Embryonic facial prominence (tissue), 1 donor: Measurements from ENCODE around the gene SGPL1.
A peak's percentile ranks its signal among the peaks of the same experiment; 100 is the strongest.
"Not testable (repeated sequence)": the region's sequence is repeated elsewhere in the genome, so short reads cannot be mapped to it uniquely, and the experiment has no call there.

ENCODE experiments used
- DNase-seq: peaks from one replicate; pipeline ENCODE4 v3.0.0-alpha.2; 2016; ENCODE audit errors: extremely low spot score

SGPL1 gene, protein sequence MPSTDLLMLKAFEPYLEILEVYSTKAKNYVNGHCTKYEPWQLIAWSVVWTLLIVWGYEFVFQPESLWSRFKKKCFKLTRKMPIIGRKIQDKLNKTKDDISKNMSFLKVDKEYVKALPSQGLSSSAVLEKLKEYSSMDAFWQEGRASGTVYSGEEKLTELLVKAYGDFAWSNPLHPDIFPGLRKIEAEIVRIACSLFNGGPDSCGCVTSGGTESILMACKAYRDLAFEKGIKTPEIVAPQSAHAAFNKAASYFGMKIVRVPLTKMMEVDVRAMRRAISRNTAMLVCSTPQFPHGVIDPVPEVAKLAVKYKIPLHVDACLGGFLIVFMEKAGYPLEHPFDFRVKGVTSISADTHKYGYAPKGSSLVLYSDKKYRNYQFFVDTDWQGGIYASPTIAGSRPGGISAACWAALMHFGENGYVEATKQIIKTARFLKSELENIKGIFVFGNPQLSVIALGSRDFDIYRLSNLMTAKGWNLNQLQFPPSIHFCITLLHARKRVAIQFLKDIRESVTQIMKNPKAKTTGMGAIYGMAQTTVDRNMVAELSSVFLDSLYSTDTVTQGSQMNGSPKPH

DNA sequence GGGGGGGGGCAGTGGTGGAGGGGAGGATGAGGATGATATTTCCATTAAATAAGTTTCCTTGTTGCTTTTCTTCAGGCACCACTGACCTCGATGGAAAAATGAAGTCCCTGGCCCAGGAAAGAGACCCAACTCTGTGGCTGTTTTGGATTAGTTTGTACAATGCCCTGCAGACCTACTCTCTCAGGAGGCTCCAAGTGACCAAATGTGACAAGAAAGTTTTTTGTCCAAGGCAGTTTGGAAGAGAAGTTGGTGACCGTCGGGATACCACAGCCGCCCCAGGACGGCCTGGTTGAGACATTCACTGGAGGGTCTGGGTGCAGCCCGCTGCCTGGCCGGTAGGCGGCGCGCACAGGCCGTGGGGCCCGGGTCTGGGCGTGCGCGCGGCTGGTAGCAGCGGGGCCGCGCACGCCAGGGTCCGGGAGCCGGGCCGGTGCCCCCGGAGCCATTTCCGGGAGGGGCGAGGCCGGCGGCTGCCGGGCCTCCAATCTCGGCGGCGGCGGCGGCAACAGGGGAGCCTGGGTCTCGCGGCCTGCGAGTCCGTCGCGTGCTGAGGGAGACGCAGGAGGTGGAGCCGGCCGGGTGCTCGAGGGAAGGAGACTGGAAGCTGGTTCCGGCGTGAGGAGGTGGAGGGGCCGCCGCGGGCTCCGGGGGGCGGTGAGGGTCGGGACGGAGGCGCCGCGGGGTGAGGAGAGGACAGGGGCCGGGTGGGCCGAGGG, at the start of gene SGPL1:
TSS of gene SGPL1 (plus strand) at position 445 of the 716 bp plus-strand sequence. CDS start 906 bp downstream, outside the sequence.
- DNase-seq = peak; percentile 43

DNA sequence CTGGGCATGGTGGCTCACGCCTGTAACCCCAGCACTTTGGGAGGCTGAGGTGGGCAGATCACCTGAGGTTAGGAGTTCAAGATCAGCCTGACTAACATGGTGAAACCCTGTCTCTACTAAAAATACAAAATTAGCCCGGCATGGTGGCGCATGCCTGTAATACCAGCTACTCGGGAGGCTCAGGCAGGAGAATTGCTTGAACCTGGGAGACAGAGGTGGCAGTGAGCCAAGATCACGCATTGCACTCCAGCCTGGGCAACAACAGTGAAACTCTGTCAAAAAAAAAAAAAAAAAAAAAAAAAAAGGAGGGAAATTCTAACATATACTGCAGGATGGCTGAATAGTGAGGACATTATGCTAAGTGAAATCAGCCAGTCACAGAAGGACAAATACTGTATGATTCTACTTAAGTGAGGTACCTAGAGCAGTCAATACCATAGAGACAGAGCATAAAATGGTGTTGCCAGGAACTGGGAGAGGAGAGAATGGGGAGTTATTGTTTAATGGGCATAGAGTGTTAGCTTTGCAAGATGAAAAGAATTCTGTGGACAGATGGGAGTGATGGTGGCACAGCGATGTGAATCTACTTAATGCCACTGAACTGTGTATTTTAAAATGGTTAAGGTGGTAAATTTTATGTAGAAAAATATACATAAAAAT, 47.6 kb upstream of the SGPL1 start:
- DNase-seq = not testable (repeated sequence)

DNA sequence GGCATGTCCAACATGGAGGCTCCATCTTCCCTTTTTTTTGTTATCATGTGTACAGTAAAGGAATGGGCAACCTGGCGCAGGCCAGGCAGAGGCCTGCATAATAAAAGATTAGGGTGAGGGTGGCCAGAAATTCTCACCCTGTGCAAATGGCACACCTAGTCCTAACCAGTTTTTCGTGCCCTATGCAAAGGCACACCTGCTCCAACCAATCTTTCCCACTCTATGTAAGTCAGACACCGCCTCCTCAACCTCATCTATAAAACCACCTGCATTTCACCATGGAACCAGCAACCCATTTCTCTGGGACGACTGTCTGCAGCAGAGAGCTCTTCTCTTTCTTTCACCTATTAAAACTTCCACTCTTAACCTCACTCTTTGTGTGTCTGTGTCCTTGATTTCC, 46.6 kb upstream of the SGPL1 start:
- DNase-seq = no peak

DNA sequence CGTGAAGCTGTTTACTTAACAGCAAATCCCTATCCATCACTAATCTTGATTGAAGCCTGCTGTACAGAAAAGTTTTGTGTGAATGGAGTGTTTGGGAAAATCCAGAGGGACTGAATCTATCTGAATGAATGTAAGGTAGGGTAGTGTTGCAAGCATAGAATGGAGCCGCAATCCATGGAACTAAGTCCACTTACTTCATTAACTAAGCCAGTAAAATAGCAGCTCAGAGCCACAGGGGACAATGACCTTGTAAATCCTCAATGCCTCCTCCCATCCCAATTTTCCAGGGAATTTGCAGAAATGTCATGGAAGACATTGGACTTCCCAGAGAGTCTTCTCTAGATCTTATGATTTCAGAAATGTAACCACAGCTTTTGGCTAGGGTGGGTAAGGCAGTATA, 45.7 kb upstream of the SGPL1 start:
- no peak for DNase-seq

DNA sequence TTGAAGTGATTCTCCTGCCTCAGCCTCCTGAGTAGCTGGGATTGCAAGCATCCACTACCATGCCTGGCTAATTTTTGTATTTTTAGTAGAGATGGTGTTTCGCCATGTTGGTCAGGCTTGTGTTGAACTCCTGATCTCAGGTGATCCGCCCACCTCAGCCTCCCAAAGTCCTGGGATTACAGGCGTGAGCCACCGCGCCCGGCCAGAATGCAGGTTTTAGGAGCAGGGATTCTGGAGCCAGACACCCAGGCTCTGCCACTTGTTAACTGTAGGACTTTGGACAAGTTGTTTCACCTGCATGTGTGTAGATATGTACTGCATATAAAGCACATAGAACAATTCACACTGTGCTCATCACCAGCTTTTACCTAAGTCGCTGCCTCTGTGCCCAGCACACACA, 45.2 kb upstream of the SGPL1 start:
- not testable (repeated sequence) for DNase-seq

DNA sequence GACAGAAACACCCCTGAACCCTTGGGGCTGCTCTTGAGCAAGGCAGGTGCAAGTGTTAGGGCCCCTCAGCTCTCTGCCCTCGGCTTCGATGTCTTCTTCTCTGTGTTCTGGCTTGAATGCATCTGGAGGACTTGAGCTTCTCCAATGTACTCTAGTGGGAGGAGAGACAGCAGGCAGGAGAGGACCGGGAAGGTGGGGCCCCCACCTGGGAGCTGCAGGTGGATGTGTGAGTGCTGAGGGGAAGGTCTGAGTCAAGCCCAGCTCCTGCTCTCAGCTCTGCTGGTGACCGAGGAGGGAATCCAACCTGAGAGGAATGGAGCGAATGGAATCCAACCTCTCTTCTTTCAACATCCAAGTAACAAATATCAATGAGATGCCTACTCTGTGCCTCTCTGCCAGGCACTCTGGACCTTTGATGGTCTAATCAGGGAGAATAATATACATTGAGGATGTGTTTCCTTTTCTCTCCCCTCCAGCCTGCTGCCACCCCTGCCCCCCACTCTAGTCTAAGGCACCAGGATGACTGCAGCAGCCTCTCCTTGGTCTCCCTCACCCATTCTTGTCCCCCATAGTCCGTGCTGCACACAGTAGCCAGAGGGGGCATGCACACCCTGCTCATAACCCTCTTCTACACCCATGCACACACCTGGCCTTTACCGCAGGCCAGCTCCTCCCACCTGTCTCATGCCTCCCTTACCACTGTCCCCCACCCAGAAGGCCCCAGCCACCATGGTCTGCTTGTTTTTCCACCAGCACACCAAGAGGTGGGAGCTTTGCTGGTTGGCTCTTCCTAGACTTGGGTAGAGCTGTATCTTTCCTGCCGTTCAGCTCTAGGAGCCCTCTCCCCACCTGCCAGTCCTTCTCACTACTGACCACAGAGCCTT, 44.2 kb upstream of the SGPL1 start:
- no peak for DNase-seq

DNA sequence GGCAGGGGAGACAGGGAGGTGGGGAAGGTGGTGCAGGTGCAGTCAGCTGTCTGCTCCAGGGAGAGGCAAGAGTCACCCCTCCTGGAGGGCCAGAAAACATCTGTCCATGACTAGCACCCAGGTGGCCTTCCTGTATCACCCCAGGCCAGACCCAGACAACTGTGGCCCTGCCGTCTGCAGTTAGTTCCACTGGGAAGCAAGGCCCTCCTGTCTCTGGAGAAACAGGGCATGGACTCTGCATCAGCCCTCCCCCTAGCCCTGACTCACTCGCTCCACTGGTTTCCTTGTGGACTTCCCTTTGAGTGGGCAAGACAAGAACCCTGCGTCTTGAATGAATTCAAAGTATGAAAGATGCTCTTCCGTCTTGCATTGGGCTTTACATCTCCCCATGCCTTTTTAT, 43.1 kb upstream of the SGPL1 start:
- no peak for DNase-seq

DNA sequence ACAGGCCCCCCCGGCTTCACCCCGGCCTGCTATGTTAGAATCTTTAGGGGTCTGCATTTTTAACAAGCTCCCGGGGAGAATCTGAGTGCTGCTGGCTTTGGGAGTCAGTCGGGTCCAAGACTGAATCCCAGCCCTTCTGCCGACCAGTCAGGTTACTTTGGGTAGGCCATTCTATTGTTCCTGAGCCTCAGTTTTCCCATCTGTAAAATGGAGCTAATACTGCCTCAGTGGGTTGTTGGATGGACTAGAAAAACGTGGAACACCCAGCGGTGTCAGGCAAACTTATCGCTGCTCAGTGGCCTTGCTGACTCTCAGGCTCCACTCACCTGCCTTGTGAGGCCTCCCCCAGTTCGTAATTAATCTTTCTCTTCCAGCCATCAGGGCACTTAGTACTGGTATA, 42.3 kb upstream of the SGPL1 start:
- no peak for DNase-seq

DNA sequence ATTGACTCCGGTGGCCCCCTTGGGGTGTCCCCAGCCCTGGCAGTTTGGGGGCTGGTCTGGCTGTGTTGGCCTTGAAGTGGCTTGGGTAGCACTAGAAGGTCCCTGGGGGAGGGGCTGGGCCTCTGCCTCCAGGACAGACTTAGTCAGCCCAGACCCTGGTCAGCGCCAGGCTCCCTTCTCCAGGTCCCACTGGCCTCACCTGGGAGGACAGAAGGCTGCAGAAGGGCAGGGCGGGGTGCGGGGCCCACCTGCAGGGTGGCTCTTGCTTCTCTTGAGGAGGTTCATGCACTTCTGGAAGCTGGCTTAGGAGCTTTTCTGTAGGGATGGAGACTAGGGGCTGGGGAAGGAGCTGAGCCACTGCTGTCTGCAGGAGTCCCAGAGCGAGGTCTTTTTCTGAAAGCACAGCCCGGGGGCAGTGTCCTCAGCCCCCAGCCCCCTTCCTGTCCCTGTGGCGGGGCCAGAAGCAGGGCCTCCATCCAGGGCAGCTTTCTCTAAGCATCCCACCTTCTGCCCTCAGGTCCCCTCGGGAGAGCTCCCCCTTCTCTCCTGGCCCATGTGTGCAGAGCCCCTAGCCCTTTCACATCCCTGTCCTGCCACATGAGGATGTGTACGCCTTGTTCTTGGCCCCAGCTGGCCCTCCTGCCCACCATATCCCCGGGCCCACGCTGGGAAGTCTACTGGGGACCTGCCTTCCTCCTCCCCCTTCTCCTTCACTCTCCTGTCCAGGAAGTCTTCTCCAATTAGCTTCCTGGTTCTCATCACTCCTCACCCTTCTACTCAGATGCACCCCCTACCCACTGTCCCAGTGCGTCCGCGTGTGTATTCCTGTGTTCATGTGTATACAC, 41.6 kb upstream of the SGPL1 start:
- no peak for DNase-seq

DNA sequence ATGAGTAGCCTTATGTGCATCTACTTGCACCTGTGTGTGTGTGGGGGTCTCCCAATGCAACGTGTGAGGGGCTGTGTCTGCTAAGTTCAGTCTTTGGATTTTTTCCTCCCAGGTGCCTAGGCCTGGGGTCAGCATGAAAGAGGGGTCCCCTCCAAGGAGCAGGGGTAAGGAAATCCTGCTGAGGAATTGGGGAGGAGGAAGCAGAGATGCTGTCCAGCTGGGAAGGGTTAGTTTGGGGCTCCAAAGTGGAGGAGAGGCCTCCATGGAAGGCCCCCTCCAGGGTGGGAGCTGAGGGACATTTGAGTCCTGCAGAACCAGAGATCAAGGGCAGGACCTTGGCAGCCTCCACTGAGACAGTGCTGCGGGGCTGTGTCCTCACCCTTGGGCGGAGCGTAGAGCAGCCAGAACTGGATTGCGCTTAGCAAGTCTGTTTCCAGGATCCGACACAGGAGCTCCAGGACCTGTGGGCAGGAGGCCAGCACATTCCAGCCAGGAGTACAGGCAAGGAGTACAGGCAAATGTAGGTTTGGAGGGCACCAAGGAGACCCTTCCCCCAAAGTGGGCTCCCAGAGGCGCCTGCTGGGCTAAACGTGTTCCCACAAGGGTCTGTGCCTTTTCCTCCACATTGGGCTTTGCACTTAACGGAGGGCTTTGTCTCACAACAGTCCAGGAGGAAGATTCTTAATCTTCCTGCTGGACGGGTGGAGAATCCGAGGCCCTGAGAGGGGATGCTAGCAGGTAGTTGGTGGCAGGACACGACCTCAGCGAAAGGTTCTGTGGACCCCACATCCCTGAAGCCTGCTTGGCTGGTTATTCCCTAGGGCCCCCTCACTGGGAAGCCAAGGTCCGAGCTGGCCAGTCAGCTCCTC, 40.7 kb upstream of the SGPL1 start:
- no peak for DNase-seq

DNA sequence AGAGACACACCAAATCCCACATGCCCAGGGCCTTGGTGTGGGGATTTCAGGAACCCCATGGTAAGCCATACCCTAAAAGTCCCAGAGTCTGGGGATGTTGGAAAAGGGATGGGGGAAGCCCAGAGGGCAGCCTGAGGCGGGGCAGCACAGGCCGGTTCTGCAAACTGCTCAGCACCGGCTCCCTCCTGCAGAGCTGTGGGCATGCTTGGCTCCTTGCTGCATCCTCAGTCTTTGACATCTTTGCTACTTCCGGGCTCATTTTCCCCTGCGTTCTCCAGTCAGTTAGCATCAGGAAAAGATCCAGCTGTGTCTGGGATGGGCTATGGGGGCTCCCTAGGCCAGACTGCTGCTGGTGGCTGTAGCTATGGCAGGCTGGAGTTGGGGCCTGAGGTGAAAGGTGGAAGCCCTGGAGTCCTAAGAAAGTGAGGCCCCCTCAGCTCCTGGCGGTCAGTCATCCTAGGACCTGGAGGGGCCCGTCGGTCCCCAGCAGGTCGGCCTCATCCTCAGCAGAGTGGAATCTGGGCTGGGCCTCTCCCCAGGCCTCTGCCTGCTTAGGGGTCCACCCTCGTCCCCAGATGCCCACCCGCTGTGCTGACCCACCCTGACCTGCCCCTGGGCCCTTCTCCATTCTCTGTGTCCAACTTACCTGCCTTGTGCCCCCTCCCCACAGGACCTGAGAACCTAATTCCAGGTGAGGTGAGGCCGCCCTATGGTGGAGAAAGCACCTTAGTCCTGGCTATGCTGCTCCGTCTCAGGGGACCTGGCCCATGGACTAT, 39.9 kb upstream of the SGPL1 start:
- no peak for DNase-seq

DNA sequence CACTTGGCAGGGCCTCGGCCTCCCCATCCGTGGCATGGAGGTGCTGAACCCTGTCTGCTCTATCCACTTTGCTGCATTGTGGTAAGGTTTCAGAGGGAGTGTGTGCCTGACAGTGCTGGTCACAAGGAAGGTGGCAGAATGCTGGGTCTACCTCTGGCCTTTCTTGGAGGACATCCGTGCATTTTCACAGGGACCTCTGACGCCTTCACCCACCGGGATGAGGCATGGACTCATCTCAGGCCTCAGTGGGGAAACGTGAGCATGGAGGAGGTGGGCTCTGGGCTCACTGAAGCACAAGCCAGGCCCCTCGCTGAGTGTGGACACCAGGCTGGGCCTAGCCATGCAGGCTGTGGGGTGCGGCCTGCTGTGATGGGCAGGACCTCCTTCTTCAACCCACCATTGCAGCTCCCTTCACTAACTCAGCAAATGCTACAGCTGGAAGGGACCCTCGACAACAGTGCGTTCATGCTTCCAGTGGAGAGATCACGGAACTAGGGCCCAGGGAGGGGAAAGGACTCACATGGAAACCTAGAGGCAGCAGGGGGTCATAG, 39.2 kb upstream of the SGPL1 start:
- no peak for DNase-seq

DNA sequence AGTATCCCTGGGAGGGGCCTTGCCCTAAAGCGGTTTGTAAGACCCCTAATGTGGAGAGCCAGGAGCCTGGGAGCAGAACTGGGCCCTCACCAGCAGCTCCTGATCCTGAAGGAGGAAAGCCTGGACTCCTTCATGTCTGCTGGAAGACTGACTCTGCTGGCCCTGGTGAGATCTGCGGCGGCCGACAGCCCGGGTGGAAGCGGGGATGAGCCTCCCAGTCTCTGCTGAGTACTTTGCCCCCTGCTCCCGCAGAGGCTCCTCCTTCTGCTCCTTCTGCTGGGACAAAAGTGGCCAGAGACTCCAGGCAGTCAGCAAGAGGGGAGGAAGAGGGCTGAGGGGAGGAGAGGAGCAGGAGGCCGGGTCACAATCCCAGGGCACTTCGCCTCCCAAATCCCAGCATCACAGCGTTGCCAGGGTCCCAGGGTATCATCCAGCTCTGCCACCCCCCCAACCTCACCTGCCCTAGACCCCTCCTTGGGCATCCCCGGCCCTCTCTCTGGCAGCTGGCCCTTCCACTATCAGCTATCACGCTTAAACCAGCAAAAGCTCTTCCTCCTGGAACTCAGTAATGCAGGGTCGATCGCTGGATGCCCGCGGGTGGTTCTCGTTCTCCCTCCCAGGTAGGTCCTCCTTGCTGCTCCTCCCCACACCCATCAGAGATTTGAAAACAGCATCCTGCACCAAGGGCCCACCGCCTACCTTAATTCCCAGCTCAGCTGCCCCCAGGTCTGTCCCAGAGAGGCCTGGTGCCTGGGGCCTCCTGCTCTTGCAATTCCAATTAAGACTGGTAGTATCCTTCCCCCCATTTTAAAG, 38.5 kb upstream of the SGPL1 start:
- no peak for DNase-seq

DNA sequence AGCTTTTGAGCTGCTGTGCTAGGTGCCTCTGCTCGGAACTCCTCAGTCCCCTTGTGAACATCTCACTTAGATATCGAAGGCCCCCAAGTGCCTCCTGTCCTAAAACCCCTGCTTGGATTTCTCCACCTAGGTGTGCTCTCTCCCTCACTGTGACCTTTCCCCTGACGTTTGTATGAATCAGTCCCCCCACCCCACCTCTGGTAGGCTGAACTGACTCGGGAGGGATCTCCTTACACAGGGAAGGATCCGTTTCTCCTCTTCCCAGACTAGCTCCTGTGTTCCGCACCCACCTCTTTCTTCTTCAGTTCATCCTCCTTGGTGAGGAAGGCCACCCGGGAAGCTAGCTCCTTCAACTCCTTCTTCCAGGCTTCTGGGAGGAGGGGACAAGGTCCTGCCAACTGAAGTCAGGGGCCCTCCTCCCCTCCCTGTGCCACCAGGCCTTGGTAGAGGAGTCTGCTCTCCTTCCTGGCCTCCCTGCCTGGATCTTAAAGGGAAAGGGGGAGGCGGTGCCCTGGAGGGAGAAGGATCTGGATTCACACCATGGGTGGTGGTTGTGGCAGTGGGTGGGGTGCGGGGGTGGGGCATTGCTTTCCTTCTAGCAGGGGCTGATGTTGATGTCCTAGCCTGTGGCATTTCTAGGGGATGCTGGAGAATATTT, 37.4 kb upstream of the SGPL1 start:
- no peak for DNase-seq

DNA sequence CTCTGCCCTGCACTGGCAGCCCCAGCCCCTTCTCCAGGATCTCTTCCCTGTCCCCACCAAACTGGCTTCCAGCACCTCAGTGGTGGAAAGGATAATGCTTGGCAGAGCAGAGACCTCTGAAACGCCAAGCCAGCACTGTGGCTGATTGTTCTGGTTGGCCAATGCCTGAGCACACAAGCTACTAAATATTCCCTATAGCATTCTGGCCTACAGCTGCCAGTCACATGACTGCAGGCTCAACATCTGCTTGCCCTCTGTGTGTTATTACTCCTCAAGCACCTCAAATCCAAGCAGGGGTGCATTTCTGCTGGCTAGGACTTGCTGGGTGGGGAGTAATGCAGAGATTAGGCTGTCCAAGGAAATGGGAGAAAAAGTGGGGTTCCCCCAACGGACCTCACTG, 36.7 kb upstream of the SGPL1 start:
- DNase-seq = no peak

DNA sequence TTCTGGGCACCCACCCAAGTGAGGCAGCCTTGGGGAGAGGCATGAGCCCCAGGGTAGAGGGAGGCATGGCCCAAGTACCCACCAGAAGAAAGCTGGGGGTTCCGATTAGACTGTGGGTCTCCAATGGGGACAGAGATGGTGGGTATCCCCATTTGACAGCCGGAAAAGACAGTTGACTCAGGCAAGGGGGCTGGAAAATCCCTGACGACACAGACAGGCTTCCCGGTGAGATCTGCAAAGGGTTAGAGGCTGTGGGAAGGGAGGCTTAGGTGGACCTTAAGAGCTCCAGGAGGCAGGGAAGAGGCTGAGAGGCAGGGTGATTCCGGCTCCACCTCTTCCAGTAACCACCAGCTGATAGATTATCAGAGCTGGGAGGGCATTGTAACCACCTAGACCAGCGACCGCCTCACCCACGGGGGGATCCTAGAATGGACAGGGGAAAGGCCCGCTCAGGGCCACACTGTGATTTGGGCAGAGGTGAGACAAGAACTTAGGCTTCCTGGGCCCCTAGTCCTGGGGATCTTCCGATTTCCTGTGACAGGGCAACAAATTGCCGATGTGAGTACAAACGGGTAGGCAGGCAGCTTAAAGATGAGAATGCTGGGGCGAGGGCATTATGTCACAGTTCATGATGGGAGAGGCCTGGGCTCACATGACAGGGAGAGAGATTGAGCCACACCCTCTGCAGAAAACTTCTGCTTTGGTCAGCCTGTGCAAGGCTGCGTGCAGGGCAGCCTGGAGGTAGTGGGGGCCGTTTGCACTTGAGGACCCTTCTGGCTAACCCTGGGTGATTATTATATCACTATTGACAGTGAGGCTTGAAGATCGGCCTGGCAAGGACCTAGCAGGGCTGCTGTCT, 36.0 kb upstream of the SGPL1 start:
- no peak for DNase-seq
